ENCODE measurements around the gene DPYSL4. TPM values are rescaled to one million over a fixed set of nuclear protein-coding genes. Genes with fewer than 3 reads are reported as not detected.

The DPYSL4 gene
- total RNA-seq, 4 donors from 2014 or later: 0.69 to 3.0 (median 0.81) TPM

- no peak for DNase-seq (ENCODE audit: low spot score)
- no peak for TF ChIP-seq CTCF (IDR thresholded peaks at IDR 0.05)
- no peak for ATAC-seq (ENCODE audit: low FRiP score)
These were observed 38.5 kb downstream of the DPYSL4 start for GRCh38 chr10:132225073-132225848.

GRCh38 chr10:132225849-132226205 is 39.1 kb downstream of the DPYSL4 start:
- DNase-seq (ENCODE audit: low spot score): no peak
- no peak for TF ChIP-seq CTCF (IDR thresholded peaks at IDR 0.05)
- ATAC-seq (ENCODE audit: low FRiP score): no peak

DNA sequence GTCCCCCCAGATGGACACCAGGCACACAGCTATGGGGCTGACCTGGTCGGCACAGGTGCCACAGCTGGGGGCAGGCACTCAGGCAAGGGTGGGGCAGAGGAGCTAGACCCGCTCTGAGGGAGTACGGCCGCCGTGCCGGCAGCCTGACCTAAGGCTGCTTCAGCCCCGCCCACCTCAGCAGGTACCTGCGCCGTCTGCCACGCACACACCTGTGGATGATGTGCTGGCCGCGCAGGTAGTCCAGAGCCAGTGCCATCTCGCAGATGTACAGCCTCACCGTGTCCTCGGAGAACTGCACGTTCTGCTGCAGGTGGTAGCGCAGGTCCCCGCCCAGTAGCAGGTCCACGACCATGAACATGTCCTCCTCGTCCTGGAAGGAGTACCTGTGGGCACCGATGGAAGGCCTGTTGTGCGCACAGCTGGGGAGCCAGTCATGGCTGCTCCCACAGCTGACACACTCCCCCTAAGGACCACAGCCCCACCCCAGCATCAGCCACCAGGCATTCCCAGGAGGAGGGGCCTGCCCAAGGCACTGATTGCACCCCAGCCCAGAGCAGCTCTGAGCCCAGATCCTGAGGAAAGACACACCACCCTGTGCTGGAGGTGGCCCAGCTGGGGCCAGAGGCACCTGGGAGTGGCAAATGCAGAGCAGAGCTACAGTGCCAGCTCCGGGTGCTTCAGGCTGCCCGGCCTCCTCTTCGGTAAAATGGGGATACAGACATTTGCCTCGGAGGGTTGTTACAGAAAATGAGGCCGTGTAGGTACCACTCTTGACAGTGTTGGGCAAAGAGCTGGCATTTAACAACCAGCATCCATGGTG is 40.0 kb downstream of the DPYSL4 start:
- DNase-seq (ENCODE audit: low spot score) (no peak), ATAC-seq (ENCODE audit: low FRiP score) (no peak)
- no peak for TF ChIP-seq CTCF (IDR thresholded peaks at IDR 0.05)

- ATAC-seq (ENCODE audit: low FRiP score) (no peak), DNase-seq (ENCODE audit: low spot score) (no peak)
- no peak for TF ChIP-seq CTCF (IDR thresholded peaks at IDR 0.05)
These were observed 41.2 kb downstream of the DPYSL4 start for GRCh38 chr10:132227851-132228390.

DNA sequence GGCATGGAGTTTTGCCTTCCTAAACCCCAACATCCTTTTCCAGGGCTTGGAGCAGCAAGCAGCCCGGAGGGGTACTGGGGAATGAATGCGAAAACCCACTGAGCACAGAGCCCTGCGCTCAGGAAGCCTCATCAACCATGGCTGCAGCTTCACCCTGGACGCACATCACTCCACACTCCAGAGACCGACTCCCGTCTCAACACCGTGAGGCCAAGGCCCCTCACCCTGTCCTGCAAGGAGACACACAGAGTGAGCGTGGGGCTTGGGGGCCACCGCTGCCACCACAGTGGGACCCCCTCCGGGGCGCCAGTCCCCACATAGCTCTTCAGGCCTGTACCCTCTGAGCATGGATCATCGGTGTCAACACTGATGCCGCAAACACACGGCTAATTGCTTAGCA is 41.9 kb downstream of the DPYSL4 start:
- TF ChIP-seq CTCF (IDR thresholded peaks at IDR 0.05): no peak
- no peak for ATAC-seq (ENCODE audit: low FRiP score)
- DNase-seq (ENCODE audit: low spot score): no peak

- TF ChIP-seq CTCF (IDR thresholded peaks at IDR 0.05): no peak
- ATAC-seq (ENCODE audit: low FRiP score) (no peak), DNase-seq (ENCODE audit: low spot score) (no peak)
These were observed 42.3 kb downstream of the DPYSL4 start for GRCh38 chr10:132229096-132229495.

Data from omental fat pad (tissue), 4 donors.